GM19395 (cell line): ENCODE measurements around the gene CROCC.
"Not testable (repeated sequence)": the region's sequence is repeated elsewhere in the genome, so short reads cannot be mapped to it uniquely, and the experiment has no call there.

Source experiments
- ATAC-seq: cut with Tn5 transposase; IDR thresholded peaks from one replicate; pipeline ENCODE4 v1.9.1; 2021; ENCODE audit warnings: mild to moderate bottlenecking, moderate library complexity; ENCODE audit not compliant: unreplicated experiment

Gene CROCC

DNA sequence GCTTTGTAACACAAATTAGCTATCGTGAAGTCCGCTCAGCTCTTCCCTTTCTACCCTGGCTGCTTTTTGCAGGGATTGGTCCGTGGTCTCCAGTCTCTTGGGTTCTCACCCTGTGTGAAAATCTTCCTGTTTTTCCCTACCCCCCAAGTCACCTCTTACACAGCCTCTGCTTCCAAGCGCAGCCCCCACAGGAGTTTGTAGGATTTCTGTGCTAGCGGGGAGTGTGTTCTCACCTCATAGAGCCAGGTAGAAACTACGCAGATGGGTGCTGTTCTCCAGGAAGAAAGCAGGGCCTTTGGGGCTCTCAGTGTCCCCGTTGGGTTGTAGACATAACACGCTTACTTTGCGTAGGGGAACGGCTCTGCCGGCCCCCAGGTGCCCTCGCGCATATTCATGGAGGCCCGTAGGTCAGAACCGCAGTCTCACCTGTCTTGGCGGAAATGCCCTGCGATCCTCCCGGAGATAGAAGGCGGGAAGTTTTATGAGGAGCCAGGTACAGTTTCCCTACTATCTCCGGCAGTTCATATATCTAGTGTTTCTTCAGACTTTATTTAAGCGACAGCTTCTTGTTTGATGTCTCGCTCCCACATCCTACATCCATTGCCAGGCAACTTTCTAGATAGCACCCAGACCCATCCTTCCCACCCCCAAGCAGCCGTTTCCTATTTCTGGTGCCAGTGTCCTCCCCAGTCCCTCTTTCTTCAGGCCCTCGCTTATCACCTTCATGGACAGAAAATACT lies 25.2 kb upstream of the CROCC start:
- ATAC-seq = not testable (repeated sequence)

DNA sequence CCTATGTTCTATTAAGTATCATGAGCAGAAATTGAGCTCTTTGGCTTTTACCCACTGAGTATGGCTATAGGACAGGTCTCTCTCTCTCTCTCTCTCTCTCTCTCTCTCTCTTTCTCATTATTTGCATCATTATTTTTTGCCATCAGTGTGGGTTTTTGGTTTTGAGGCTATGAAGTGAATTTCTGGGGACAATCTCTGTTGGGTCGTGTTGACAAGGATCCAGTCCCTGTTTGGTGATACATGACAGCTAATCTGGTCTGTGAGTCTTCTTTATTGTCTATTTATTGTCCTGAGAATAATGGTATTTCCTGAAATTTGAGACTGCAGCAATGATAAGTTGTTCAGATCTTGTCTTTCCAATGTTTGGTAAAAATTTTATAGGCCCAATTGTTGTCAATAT lies 24.1 kb upstream of the CROCC start:
- not testable (repeated sequence) for ATAC-seq

DNA sequence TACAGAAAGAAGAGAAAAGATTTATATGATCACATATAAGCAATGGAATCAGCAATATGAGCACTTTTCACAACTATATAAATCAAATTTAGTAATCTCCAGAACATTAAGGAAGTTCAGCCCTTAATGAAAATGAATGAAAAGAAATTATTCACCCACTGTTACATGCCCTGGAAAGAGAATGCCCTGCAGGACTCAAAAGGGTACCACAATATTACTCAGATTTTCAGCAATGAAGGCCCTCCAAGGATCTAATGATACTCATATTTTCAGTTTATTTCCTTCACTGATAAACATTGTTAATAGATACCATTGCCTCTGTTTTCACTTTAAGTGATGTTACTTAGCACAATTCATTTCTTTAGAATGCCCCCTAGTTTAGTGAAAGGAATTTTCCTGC lies 23.4 kb upstream of the CROCC start:
- not testable (repeated sequence) for ATAC-seq

DNA sequence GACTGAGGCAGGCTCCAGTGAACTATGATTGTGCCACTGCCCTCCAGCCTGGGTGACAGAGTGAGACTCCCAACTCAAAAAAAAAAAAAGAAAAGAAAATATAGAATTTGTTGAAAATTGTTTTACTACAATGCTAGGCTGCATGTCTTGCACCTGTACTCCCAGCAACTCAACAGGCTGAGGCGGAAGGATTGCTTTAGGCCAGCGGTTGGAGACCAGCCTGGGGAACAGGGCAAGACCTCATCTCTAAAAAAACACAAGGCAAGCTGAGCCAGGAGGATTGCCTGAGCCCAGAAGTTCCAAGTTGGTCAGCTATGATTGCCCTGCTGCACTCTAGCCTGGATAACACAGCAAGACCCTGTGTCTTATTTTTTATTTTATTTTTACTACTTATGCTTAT lies 22.7 kb upstream of the CROCC start:
- not testable (repeated sequence) for ATAC-seq

DNA sequence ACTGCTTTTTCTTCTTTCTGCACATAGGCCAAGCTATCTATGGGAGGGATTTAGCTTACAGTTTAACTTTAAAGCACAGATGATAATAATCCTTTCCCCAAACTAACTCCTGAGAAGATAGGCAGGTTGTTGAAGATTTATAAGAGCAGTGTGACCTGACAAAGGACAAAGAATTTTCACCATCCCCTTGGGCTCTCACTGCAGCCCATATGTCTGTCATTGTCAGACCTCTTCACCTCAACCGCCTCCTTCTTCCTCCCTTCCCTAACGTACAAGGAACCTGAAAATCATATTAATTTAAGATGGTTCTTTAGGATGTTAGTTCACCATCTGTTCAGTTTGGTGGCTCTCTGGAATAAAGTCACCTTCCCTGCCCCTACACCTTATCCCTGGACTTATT lies 21.0 kb upstream of the CROCC start:
- ATAC-seq = no peak

DNA sequence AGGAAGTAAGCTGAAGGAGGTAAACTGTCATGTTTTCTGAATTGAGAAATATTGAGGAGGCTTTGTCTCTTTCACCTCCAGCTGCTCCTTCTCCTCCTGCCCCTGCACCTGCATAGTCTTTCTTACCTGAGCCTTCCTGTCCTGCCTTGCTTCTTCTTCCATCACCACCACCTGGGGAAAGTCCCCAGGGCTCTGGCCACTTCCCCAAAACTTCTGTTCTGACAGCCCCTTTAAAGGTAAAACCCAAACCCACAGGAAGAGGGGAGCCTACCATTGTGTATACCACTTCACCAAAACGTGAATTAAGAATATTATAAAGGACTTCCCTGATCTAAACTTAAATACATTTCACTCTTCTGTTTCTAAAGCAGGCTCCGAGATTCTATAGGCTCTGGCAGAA lies 20.4 kb upstream of the CROCC start:
- not testable (repeated sequence) for ATAC-seq

DNA sequence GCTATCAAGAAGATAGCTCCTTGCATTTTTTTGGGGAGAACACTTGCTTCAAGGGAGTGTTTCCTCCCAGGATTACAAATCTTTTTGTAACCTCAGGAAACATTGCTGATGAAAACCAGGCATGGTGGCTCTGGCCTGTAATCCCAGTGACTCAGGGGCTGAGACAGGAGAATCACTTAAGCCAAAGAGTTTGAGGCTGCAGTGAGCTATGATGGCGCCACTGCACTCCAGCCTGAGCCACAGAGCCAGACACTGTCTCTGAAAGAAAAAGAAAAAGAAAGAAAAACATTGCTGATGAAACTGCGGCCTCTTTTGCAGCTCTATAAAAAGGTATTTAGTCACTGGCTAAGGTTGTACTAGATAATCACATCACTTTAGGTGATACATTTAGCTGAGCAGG lies 18.7 kb upstream of the CROCC start:
- no peak for ATAC-seq

DNA sequence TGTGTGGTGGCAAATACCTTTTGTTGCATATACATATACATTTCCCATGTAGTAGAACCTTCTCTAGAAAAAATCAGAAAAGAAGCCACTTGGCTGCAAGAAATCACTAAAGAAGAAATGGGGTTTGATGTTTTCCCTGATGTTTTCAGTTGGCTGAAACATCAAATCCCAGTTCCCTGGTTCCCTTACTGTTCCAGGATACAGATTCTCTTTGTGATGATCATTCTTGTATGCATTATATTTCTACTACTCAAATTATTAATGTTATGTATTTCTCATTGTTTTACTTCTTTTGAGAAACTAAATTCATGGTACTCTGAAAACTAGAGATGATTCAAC lies 18.3 kb upstream of the CROCC start:
- ATAC-seq = no peak

DNA sequence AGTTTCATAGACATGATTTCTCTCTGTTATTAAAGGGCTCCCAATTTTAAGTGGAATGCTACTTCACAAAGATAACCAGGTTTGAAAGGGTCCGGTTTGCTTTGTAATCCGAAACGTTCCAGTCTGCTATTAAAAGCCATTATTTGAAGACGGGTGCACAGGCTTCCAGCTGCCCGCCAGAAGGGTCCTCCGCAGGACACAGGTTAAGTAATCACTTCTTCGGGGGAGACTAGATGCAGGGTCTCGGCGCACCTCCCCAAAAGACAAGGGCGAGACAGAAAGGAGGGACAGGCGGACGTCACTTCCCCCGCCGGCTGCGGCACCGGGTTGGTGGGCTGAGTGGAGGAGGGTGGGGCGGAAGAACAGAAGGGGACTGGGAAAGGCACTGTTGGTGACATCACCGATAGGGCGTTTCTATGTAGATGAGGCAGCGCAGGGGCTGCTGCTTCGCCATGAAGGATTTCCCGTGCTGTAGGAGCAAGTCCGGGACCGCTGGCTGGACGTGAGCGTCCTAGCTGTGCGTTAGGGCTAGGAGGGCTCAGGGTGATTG lies 17.1 kb upstream of the CROCC start:
- peak; percentile 85 for ATAC-seq

DNA sequence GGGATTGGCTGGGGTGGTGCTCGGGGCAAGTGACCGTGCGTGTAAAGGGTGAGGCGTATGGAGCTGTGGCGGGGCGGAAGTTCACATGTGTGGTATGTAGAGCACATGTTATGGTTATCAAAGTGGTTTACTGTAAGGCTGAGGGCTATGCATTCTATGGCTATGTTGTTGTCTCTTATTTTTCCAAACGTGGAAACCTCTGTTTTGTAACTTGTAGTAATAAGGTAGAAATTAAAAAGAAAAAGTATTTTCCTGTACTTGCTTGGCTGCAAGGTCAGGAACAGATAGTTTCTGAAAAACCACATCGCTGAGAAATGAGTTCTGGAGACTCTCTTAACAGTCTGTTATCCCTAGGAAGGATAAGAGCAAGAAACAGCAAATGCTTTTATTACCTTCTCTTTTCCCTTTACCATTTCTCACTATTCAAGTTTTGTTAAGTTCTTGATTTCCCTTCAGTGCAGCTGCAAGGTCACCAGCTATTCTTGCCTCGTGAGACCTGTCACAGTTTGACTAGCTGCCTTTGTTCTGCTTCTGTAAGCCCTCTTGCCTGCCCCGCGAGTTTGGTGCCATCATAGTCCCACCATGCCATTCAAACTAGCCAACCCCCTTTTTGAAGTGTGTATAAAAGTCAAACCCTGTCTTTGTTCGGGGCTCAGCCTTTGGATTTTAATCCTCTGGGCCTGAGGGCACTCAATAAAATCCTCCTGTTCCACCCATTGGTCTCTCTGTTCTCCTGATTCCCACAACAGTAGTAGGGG lies 16.4 kb upstream of the CROCC start:
- peak; percentile 72 for ATAC-seq

DNA sequence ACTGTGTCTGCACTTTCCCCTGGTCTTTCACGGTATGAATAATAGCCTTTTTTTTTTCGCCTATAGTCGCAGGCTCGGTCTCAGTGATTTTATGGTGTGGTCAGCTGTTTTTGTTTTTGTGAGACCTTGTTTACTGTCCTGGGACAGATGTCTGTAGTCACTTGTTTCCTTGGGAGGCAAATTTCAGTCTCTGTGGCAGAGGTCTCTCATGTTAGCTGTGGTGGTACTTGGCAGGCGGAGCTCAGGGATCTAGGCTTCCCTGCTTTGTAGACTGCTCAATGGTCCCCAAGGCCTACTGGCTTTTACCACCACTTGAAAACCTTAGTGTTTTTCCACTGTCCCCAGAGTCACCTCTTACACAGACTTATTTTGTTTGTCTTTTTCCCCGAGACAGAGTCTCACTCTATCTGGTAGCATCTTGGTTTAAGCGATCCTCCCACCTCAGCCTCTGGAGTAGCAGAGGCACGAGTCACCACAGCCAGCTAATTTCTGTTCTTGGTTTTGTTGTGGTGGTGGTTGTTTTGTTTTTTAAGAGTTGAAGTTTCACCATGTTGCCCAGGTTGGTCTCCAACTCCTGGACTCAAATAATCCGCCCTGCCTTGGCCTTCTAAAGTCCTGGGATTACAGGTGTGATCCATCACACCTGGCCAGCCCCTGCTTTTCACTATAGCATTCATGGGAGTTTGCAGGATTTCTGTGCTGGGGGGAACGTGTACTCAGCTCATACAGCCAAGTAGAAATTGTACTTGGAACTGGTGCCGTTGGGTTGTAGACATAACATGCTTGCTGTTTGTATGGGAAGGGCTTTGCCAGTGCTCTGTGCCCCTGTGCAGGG lies 15.6 kb upstream of the CROCC start:
- no peak for ATAC-seq

DNA sequence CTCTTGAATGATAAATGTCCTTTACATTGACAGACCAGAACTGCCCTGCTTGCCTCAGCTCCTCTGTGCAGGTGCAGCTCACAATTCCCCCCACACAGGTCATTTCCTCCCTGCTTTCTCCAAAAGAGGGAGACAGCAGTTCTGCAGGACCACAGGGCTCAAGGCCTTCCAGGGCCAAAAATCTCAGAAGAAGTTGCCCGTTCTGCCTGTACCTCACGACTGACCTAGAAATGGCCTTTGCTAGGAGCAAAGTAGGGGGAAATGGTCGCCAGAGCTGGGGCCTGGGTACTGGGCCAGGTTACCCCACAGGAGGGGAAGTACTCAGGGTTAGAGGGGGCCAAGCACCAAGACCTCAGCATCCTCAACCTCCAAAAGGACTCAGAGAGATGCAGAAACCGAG lies 14.9 kb upstream of the CROCC start:
- no peak for ATAC-seq

DNA sequence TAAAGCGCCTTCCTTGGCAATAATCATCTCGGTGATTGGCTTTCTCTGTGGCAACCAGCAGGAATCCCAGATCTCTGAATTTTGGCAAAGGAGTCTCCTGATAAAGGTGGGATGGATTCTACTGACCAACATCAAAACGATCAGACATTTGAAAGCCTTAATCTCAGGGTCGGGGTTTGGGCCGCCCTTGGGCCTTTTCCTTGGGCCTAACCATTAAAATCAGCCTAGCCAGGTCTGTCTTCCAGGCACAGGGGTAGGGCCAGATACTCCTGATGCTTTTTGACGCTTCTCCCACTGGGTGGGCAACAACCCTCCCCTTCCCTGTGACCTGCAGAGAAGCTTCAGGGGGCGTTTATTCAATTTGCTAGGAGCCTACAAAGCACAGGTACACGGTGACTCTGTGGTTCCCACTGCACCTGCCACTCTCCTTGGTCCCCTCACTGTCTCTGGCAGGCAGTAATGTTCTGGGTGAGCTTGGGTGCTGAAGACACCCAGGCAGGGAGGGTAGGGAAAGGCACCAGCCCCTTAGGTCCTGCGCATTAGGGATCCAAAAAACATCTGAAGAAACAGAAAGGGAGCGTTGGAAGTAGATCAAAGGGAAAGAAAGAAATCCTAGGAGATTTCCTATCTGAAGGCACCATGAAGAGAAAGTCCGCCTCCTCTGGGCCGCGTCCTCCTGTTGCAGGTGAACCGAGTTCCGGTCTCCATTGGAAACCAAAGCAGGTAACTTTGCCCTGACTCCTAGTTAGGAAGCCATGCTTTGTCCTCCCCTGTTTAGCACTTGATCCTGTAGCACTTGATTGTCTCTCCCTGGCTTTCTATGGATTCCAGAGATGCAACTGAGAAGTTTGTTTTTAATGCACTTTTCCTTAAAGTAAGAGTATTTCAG lies 13.6 kb upstream of the CROCC start:
- no peak for ATAC-seq

DNA sequence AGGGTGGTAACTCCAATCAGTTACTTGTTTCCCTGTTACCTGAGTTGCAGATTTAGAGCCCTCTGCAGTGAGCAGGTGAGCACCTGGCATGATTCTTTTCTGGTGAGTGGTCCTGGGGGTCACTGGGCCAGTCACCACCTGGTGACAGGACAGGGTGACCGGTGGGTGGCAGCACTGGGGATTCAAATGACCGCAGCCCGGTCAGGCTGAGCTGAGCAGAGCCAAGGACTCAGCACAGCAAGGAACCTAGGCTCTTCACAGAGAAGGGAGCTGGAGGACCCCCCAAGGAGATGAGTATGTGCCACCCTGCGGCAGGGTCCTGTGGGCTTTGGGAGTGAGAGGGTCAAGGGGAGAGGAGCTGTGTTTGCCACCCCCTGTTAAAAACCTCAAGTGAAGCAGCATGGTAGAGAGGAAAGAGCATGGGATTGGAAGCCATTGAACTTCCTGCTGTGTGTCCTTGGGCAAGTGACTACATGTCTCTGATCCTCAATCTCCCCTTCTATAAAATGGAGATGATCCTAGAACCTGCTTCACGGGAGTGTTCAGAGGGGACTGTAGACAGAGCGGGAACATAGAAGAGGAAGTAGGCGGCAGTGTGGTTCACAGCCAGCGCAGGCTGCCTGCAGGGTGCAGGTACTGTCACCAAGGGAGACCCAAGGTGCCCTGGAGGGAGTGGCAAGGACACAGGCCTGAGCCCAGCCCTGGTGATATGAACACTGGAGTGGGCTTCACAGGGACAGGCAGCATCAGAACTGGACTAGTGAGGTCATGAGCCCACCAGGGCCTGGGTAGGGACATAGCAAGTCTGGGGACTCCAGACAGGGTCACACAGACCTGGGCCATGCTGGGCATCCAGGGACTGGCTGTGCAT lies 9.6 kb upstream of the CROCC start:
- not testable (repeated sequence) for ATAC-seq

DNA sequence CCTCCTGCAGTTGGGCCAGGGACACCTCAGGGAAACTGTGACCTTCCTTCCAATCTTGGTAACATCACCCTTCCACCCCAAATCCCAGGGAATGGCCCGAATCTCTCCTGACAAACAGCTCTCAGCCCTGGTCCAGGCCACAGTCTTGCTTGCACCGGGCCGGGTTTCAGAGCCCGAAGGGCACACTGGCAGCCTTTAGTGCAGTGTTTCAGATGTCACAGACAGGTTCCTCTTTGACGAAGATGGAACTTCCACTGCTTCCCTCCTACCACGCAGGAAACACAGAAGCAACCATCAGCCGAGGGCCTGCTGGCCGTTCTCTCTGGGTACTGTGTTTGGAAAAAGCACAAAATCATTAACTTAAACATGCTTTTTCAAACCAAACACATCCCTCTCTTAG lies 9.0 kb upstream of the CROCC start:
- ATAC-seq = not testable (repeated sequence)

DNA sequence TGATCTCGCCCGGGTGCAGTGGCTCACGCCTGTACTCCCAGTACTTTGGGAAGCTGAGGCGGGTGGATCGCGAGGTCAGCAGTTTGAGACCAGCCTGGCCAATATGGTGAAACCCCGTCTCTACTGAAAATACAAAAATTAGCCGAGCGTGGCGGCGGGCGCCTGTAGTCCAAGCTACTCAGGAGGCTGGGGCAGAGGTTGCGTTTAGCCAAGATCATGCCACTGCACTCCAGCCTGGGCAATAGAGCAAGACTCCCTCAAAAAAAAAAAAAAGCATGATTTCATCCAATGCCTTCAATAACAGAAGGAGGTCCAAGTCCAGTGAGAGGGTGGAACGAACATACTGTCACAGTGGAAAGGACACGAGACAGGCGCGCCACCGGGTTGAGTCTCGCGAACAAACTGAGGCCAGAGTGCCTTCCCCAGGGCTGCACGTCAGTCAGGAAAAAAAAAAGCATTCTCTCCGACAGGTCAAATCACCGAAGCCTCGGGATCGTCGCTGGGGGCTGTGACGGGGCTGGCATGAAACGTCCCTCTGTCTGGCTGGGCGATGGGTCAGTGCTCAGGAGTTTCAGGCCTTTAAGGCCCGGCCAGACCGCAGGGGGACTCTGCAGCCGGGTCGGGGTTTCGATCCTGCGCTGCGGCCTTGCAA lies 8.4 kb upstream of the CROCC start:
- ATAC-seq = no peak

DNA sequence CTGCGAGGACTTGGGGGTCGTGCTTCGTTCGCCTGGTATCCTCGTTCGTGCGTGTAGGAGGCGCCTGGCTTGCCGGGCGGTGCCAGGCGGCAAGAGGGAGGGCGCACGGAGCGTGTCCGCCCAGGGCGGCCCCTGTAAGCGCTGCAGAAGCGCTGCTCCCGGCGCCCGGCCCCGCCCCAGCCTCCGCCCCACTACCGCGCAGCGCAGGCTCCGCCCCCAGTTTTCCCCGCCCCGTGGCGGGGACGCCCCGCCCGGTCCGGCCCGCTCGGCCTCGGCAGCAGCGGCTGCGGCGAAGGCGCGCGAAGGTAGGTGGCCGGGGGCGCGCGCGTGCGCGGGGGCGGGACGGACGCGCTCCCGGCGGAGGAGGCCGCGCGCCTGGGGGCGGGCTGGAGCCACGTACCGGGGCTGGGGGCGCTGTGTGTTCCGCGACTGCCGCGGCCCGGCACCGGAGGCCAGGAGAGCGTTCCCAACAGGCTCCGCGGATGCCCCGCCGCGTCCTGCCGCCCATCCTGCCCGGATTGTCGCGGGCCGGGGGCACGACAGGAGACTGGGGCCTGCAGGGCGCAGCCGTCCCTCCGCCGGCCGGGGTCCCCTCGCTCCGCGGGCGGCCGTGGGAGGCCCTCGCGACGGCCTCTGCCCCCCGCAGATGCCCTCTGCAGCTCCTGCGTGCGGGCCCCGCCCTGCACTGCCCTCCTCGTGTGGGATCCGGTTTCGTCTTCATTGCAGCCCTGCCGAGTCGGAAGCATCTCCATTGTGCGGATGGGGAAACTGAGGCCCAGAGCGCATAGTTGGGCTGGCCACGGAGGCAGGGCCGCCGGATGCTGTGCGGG lies 7.7 kb upstream of the CROCC start:
- peak; percentile 67 for ATAC-seq
